ENCODE results near the gene ALDH3B2. TPM values are rescaled to one million over a fixed set of nuclear protein-coding genes. Genes with fewer than 3 reads are reported as not detected.

The ALDH3B2 gene
- total RNA-seq, 1 experiment from 2014 or later = 0.13 TPM

DNA sequence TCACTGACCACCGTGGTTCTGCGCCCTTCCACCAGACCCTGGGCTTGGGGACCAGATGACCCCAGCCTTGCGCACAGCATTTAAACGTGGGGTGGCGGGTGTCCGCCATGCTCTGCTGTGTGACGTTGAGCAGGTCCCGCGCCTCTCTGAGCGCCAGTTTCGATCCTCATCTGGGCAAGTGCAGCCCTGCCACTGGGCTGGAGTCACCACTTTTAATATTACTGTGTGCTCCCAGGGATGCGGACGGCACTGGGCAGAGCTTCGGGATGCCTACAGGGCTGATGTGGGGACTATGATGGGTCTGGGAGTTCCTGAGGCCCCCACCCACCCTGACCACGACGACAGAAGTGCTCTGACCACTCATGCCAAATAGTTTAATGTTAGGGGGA, 43.5 kb downstream of the ALDH3B2 start:
- POLR2A ChIA-PET = interaction anchor here (1.0 to 3.4 kb wide), 5 partner anchors 14 to 163 kb away, joined by 3 to 13 read pairs (median 4); no protein-coding TSS in a partner anchor
- no peak for DNase-seq (ENCODE audit: low spot score)
- CTCF ChIA-PET = interaction anchor here (0.6 to 5.3 kb wide), 29 partner anchors 8 to 366 kb away, joined by 3 to 200 read pairs (median 10); partner anchors contain the start of genes ACY3, ALDH3B2, GSTP1 and POLD4
- ATAC-seq = no peak
- peaks cover 15% of the 10 kb centered on the region for H3K36me3 Mint-ChIP-seq
- H3K27me3 Mint-ChIP-seq (ENCODE audit: low read depth) = no peaks in the 10 kb centered on the region; the same call in 1 of the 2 replicates
- H3K9me3 Mint-ChIP-seq = peaks cover 9% of the 10 kb centered on the region; the same call in 1 of the 2 replicates
- TF ChIP-seq, protein P1, sequence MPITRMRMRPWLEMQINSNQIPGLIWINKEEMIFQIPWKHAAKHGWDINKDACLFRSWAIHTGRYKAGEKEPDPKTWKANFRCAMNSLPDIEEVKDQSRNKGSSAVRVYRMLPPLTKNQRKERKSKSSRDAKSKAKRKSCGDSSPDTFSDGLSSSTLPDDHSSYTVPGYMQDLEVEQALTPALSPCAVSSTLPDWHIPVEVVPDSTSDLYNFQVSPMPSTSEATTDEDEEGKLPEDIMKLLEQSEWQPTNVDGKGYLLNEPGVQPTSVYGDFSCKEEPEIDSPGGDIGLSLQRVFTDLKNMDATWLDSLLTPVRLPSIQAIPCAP (CRISPR knock-in tag; IDR thresholded peaks at IDR 0.05) = no peak
- TF ChIP-seq GTF2I (CRISPR knock-in tag; conservative IDR thresholded peaks at IDR 0.05) = peak; percentile 89; the same call in 1 of the 2 replicates
- peak overlapping the region; percentile 89 for H3K27ac Mint-ChIP-seq
- peak overlapping the region; percentile 79 for H3K4me3 Mint-ChIP-seq
- peaks cover 31% of the 10 kb centered on the region for H3K4me1 Mint-ChIP-seq

DNA sequence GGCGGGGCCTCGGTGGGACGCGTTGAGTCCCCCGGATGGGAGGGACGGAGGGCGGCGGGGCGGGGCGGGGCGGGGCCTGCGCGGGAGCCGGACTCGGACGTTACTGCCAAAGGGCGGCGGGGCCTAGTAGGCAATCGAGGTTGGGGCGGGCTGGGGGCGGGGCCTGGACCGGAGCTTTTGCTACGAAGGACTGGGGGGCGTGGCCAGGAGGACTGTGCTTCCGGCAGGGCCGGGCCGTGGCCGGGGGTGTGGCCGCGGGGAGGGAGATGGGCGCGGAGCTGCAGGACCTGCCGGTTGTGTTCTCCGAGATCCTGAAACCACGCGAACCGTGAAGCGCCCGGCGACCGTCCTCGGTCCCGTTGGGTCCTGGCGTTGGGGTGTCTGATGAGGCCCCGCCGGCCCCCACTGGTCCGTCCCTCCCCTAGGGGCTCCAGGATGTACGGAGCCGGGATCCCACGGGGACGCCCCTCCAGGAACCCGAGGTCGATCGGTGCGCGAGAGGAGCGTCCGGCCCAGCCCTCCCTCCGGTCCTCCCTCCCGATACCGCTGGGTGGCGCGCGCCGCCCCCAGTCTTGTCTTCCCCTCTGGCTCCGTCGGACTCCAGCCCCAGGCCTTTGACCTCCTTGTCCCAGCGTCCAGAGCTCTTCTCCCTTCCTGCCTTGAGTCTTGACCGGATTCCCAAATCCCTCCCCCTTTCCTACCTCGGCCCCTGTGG, 44.0 kb downstream of the ALDH3B2 start:
- peak overlapping the region; percentile 89 for H3K27ac Mint-ChIP-seq
- H3K9me3 Mint-ChIP-seq = peaks cover 10% of the 10 kb centered on the region; the same call in 1 of the 2 replicates
- H3K36me3 Mint-ChIP-seq = peaks cover 20% of the 10 kb centered on the region
- DNase-seq (ENCODE audit: low spot score) = peak; percentile 99
- CTCF ChIA-PET = interaction anchor here (0.6 to 5.3 kb wide), 41 partner anchors 9 to 391 kb away, joined by 3 to 200 read pairs (median 7); partner anchors contain the start of genes ACY3, ALDH3B2, GSTP1 and POLD4
- no peaks in the 10 kb centered on the region; the same call in 1 of the 2 replicates for H3K27me3 Mint-ChIP-seq (ENCODE audit: low read depth)
- ATAC-seq = peak; percentile 65
- POLR2A ChIA-PET = interaction anchor here (0.6 to 3.4 kb wide), 9 partner anchors 8 to 277 kb away, joined by 3 to 13 read pairs (median 3); partner anchors contain the start of genes GSTP1 and POLD4
- peak overlapping the region; percentile 79 for H3K4me3 Mint-ChIP-seq
- H3K4me1 Mint-ChIP-seq = peaks cover 31% of the 10 kb centered on the region
- TF ChIP-seq RORB (CRISPR knock-in tag; IDR thresholded peaks at IDR 0.05) (no peak), SP1 (CRISPR knock-in tag; conservative IDR thresholded peaks at IDR 0.05) (peak; percentile 92), CBFB (CRISPR knock-in tag; IDR thresholded peaks at IDR 0.05; ENCODE audit: low read depth) (no peak), FOXK1 (CRISPR knock-in tag; IDR thresholded peaks at IDR 0.05) (peak; percentile 55), ETV6 (CRISPR knock-in tag; IDR thresholded peaks at IDR 0.05) (peak; percentile 87; the same call in 1 of the 2 replicates), ZNF232 (CRISPR knock-in tag; IDR thresholded peaks at IDR 0.05) (peak; percentile 62; the same call in 1 of the 2 replicates), ZNF416 (CRISPR knock-in tag; IDR thresholded peaks at IDR 0.05) (peak; percentile 86)
- TF ChIP-seq, protein P2, sequence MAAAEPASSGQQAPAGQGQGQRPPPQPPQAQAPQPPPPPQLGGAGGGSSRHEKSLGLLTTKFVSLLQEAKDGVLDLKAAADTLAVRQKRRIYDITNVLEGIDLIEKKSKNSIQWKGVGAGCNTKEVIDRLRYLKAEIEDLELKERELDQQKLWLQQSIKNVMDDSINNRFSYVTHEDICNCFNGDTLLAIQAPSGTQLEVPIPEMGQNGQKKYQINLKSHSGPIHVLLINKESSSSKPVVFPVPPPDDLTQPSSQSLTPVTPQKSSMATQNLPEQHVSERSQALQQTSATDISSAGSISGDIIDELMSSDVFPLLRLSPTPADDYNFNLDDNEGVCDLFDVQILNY (CRISPR knock-in tag; IDR thresholded peaks at IDR 0.05) = peak; percentile 68; the same call in 1 of the 2 replicates
- TF ChIP-seq, protein P3, sequence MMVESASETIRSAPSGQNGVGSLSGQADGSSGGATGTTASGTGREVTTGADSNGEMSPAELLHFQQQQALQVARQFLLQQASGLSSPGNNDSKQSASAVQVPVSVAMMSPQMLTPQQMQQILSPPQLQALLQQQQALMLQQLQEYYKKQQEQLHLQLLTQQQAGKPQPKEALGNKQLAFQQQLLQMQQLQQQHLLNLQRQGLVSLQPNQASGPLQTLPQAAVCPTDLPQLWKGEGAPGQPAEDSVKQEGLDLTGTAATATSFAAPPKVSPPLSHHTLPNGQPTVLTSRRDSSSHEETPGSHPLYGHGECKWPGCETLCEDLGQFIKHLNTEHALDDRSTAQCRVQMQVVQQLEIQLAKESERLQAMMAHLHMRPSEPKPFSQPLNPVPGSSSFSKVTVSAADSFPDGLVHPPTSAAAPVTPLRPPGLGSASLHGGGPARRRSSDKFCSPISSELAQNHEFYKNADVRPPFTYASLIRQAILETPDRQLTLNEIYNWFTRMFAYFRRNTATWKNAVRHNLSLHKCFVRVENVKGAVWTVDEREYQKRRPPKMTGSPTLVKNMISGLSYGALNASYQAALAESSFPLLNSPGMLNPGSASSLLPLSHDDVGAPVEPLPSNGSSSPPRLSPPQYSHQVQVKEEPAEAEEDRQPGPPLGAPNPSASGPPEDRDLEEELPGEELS (CRISPR knock-in tag; IDR thresholded peaks at IDR 0.05) = peak; percentile 82; the same call in 1 of the 2 replicates
- TF ChIP-seq, protein P4, sequence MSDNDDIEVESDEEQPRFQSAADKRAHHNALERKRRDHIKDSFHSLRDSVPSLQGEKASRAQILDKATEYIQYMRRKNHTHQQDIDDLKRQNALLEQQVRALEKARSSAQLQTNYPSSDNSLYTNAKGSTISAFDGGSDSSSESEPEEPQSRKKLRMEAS (CRISPR knock-in tag; IDR thresholded peaks at IDR 0.05) = peak; percentile 59; the same call in 1 of the 2 replicates
- TF ChIP-seq, protein P1 (CRISPR knock-in tag; IDR thresholded peaks at IDR 0.05) = peak; percentile 21; the same call in 1 of the 2 replicates
- TF ChIP-seq, protein P5, sequence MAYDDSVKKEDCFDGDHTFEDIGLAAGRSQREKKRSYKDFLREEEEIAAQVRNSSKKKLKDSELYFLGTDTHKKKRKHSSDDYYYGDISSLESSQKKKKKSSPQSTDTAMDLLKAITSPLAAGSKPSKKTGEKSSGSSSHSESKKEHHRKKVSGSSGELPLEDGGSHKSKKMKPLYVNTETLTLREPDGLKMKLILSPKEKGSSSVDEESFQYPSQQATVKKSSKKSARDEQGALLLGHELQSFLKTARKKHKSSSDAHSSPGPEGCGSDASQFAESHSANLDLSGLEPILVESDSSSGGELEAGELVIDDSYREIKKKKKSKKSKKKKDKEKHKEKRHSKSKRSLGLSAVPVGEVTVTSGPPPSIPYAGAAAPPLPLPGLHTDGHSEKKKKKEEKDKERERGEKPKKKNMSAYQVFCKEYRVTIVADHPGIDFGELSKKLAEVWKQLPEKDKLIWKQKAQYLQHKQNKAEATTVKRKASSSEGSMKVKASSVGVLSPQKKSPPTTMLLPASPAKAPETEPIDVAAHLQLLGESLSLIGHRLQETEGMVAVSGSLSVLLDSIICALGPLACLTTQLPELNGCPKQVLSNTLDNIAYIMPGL (CRISPR knock-in tag; IDR thresholded peaks at IDR 0.05) = peak; percentile 80; the same call in 1 of the 2 replicates
- TF ChIP-seq, protein P6, sequence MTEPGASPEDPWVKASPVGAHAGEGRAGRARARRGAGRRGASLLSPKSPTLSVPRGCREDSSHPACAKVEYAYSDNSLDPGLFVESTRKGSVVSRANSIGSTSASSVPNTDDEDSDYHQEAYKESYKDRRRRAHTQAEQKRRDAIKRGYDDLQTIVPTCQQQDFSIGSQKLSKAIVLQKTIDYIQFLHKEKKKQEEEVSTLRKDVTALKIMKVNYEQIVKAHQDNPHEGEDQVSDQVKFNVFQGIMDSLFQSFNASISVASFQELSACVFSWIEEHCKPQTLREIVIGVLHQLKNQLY (CRISPR knock-in tag; IDR thresholded peaks at IDR 0.05) = 0 out of 2 replicates have a peak, but pooled peaks have one; percentile 40
- TF ChIP-seq, protein P7, sequence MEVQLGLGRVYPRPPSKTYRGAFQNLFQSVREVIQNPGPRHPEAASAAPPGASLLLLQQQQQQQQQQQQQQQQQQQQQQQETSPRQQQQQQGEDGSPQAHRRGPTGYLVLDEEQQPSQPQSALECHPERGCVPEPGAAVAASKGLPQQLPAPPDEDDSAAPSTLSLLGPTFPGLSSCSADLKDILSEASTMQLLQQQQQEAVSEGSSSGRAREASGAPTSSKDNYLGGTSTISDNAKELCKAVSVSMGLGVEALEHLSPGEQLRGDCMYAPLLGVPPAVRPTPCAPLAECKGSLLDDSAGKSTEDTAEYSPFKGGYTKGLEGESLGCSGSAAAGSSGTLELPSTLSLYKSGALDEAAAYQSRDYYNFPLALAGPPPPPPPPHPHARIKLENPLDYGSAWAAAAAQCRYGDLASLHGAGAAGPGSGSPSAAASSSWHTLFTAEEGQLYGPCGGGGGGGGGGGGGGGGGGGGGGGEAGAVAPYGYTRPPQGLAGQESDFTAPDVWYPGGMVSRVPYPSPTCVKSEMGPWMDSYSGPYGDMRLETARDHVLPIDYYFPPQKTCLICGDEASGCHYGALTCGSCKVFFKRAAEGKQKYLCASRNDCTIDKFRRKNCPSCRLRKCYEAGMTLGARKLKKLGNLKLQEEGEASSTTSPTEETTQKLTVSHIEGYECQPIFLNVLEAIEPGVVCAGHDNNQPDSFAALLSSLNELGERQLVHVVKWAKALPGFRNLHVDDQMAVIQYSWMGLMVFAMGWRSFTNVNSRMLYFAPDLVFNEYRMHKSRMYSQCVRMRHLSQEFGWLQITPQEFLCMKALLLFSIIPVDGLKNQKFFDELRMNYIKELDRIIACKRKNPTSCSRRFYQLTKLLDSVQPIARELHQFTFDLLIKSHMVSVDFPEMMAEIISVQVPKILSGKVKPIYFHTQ (CRISPR knock-in tag; IDR thresholded peaks at IDR 0.05) = peak; percentile 84
- TF ChIP-seq, protein P8, sequence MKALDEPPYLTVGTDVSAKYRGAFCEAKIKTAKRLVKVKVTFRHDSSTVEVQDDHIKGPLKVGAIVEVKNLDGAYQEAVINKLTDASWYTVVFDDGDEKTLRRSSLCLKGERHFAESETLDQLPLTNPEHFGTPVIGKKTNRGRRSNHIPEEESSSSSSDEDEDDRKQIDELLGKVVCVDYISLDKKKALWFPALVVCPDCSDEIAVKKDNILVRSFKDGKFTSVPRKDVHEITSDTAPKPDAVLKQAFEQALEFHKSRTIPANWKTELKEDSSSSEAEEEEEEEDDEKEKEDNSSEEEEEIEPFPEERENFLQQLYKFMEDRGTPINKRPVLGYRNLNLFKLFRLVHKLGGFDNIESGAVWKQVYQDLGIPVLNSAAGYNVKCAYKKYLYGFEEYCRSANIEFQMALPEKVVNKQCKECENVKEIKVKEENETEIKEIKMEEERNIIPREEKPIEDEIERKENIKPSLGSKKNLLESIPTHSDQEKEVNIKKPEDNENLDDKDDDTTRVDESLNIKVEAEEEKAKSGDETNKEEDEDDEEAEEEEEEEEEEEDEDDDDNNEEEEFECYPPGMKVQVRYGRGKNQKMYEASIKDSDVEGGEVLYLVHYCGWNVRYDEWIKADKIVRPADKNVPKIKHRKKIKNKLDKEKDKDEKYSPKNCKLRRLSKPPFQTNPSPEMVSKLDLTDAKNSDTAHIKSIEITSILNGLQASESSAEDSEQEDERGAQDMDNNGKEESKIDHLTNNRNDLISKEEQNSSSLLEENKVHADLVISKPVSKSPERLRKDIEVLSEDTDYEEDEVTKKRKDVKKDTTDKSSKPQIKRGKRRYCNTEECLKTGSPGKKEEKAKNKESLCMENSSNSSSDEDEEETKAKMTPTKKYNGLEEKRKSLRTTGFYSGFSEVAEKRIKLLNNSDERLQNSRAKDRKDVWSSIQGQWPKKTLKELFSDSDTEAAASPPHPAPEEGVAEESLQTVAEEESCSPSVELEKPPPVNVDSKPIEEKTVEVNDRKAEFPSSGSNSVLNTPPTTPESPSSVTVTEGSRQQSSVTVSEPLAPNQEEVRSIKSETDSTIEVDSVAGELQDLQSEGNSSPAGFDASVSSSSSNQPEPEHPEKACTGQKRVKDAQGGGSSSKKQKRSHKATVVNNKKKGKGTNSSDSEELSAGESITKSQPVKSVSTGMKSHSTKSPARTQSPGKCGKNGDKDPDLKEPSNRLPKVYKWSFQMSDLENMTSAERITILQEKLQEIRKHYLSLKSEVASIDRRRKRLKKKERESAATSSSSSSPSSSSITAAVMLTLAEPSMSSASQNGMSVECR (CRISPR knock-in tag; IDR thresholded peaks at IDR 0.05; ENCODE audit: borderline replicate concordance) = peak; percentile 65; the same call in 1 of the 2 replicates
